Measurements from ENCODE around the gene PPM1H. TPM values are rescaled to one million over a fixed set of nuclear protein-coding genes. Genes with fewer than 3 reads are reported as not detected.

PPM1H gene
- total and polyA plus RNA-seq, 2 donors (not counting 1 experiment from before 2014, with no cell fraction given) = 0.01 TPM; not detected in 1

- ChIA-PET CTCF (no interaction called here), POLR2A (no interaction called here)
- Histone ChIP-seq H3K27ac (ENCODE audit: low read length in 2 of 2) (no peak overlapping the region), H3K9me3 (ENCODE audit: control extremely low read depth in 1 of 3, control insufficient read depth in 2 of 3, insufficient read depth in 1 of 3, low read length in 2 of 3) (no peaks in the 10 kb centered on the region), H3K4me3 (ENCODE audit: control extremely low read depth in 1 of 5, extremely low read depth in 1 of 5, insufficient read depth in 1 of 5, low read depth in 2 of 5, low read length in 4 of 5) (no peak overlapping the region), H3K4me2 (replicated peaks; ENCODE audit: low read depth, low read length, poor library complexity, severe bottlenecking) (no peak overlapping the region), H3K4me1 (ENCODE audit: control insufficient read depth in 2 of 2, insufficient read depth in 2 of 2, low read length in 2 of 2) (no peaks in the 10 kb centered on the region), H3K9ac (ENCODE audit: low read length) (no peak overlapping the region), H3K79me2 (ENCODE audit: control insufficient read depth, insufficient read depth, low read length) (no peaks in the 10 kb centered on the region), H2AFZ (ENCODE audit: insufficient read depth, low read depth, low read length, poor library complexity, severe bottlenecking) (no peak overlapping the region), H3K27me3 (replicated peaks in 1 of 4; ENCODE audit: control extremely low read depth in 1 of 4, control insufficient read depth in 3 of 4, insufficient read depth in 4 of 4, low read length in 3 of 4) (no peaks in the 10 kb centered on the region), H4K20me1 (ENCODE audit: control insufficient read depth, insufficient read depth, low read length, poor library complexity, severe bottlenecking) (no peaks in the 10 kb centered on the region), H3K36me3 (replicated peaks in 1 of 2; ENCODE audit: control extremely low read depth in 1 of 2, control insufficient read depth in 1 of 2, extremely low read depth in 1 of 2, insufficient read depth in 2 of 2, low read length in 1 of 2) (no peaks in the 10 kb centered on the region)
- TF ChIP-seq EZH2 (IDR thresholded peaks at IDR 0.05; ENCODE audit: borderline replicate concordance, insufficient read depth, low read depth, low read length, poor library complexity, severe bottlenecking) = no peak
- no peak for TF ChIP-seq CTCF (IDR thresholded peaks at IDR 0.05)
- intact Hi-C loops (cut with micrococcal nuclease) = no loop called here
- Mint-ChIP-seq H3K27ac (no peak overlapping the region), H3K27me3 (no peaks in the 10 kb centered on the region), H3K9me3 (ENCODE audit: insufficient read depth) (no peaks in the 10 kb centered on the region), H3K4me1 (no peaks in the 10 kb centered on the region), H3K4me3 (no peak overlapping the region)
- DNase-seq = no peak
- WGBS (ENCODE audit: insufficient coverage) = 100% methylated on average over 1 of the region's 2 CpGs
- ATAC-seq (ENCODE audit: low read depth) = no peak
These were observed 158.0 kb downstream of the PPM1H start for GRCh38 chr12:62776997-62777396.

GRCh38 chr12:62776575-62776974, 158.4 kb downstream of the PPM1H start:
- no peak for TF ChIP-seq CTCF (IDR thresholded peaks at IDR 0.05)
- no peak for TF ChIP-seq EZH2 (IDR thresholded peaks at IDR 0.05; ENCODE audit: borderline replicate concordance, insufficient read depth, low read depth, low read length, poor library complexity, severe bottlenecking)
- H3K27me3 Mint-ChIP-seq = no peaks in the 10 kb centered on the region
- H3K27me3 ChIP-seq (replicated peaks in 1 of 4; ENCODE audit: control extremely low read depth in 1 of 4, control insufficient read depth in 3 of 4, insufficient read depth in 4 of 4, low read length in 3 of 4) = no peaks in the 10 kb centered on the region
- H3K4me3 Mint-ChIP-seq = no peak overlapping the region
- no peaks in the 10 kb centered on the region for H3K9me3 ChIP-seq (ENCODE audit: control extremely low read depth in 1 of 3, control insufficient read depth in 2 of 3, insufficient read depth in 1 of 3, low read length in 2 of 3)
- DNase-seq (no peak), ATAC-seq (ENCODE audit: low read depth) (no peak)
- H3K4me3 ChIP-seq (ENCODE audit: control extremely low read depth in 1 of 5, extremely low read depth in 1 of 5, insufficient read depth in 1 of 5, low read depth in 2 of 5, low read length in 4 of 5) = no peak overlapping the region
- H3K9me3 Mint-ChIP-seq (ENCODE audit: insufficient read depth) = no peaks in the 10 kb centered on the region
- no peak overlapping the region for H2AFZ ChIP-seq (ENCODE audit: insufficient read depth, low read depth, low read length, poor library complexity, severe bottlenecking)
- intact Hi-C loops (cut with micrococcal nuclease) = no loop called here
- H3K36me3 ChIP-seq (replicated peaks in 1 of 2; ENCODE audit: control extremely low read depth in 1 of 2, control insufficient read depth in 1 of 2, extremely low read depth in 1 of 2, insufficient read depth in 2 of 2, low read length in 1 of 2) = no peaks in the 10 kb centered on the region
- H3K4me1 Mint-ChIP-seq = no peaks in the 10 kb centered on the region
- H3K4me2 ChIP-seq (replicated peaks; ENCODE audit: low read depth, low read length, poor library complexity, severe bottlenecking) = no peak overlapping the region
- H3K27ac ChIP-seq (ENCODE audit: low read length in 2 of 2) = no peak overlapping the region
- POLR2A ChIA-PET = no interaction called here
- no peaks in the 10 kb centered on the region for H4K20me1 ChIP-seq (ENCODE audit: control insufficient read depth, insufficient read depth, low read length, poor library complexity, severe bottlenecking)
- CTCF ChIA-PET = no interaction called here
- no peak overlapping the region for H3K9ac ChIP-seq (ENCODE audit: low read length)
- no peaks in the 10 kb centered on the region for H3K4me1 ChIP-seq (ENCODE audit: control insufficient read depth in 2 of 2, insufficient read depth in 2 of 2, low read length in 2 of 2)
- H3K79me2 ChIP-seq (ENCODE audit: control insufficient read depth, insufficient read depth, low read length) = no peaks in the 10 kb centered on the region
- no peak overlapping the region for H3K27ac Mint-ChIP-seq

Measured in B cell (primary cell).